Nephron (organoid): ENCODE results near the gene RAD18.

Source experiments
- H3K27ac Mint-ChIP-seq, 3 experiments: 2 replicates each; pipeline ENCODE4 v1.8.0; 2020; ENCODE audit warnings: mixed read lengths in 3 of 3, mild to moderate bottlenecking in 2 of 3, moderate library complexity in 1 of 3
- H3K27me3 Mint-ChIP-seq: 2 replicates; pipeline ENCODE4 v1.8.0; 2021; ENCODE audit warnings: low read depth, mild to moderate bottlenecking, moderate library complexity, mixed read lengths
- H3K36me3 Mint-ChIP-seq: 2 replicates; pipeline ENCODE4 v1.8.0; 2020; ENCODE audit warnings: low read depth, mixed read lengths
- H3K4me1 Mint-ChIP-seq: 2 replicates; pipeline ENCODE4 v1.8.0; 2020; ENCODE audit warnings: mixed read lengths
- H3K4me3 Mint-ChIP-seq, 3 experiments: 2 replicates each; pipeline ENCODE4 v1.8.0; 2020; ENCODE audit warnings: mild to moderate bottlenecking in 3 of 3, mixed read lengths in 3 of 3, moderate library complexity in 2 of 3
- H3K9me3 Mint-ChIP-seq: 2 replicates; pipeline ENCODE4 v1.8.0; 2020; ENCODE audit warnings: mixed read lengths
- TF ChIP-seq, protein P1 (sequence below), 3 experiments: fragments of 200-600 bp; sonication (generic); IDR thresholded peaks; one replicate each; pipeline ENCODE4 v1.5.0; 2021; ENCODE audit warnings: antibody characterized with exemption in 3 of 3; ENCODE audit not compliant: unreplicated experiment in 3 of 3

RAD18 gene

DNA sequence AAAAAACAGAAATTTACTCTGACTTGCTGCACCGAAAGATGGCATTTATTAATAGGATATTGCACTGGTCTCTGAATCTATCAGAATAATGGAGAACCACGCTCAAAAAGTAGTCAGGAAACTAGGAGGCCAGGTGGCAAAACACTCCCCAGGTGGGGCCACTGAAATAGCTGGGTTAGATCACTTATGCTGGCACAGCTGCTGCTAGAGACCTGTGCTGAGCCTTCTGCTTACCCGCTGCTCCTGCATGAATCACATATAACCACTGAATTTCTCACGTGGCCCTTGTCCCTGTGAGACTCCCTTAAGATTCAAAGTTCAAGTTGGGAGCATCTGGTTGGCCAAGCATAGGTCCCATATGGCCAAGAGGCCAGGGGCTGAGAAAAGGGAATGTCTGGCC lies 127.9 kb downstream of the RAD18 start:
- no peaks in the 10 kb centered on the region for H3K27me3 Mint-ChIP-seq
- TF ChIP-seq, protein P1, sequence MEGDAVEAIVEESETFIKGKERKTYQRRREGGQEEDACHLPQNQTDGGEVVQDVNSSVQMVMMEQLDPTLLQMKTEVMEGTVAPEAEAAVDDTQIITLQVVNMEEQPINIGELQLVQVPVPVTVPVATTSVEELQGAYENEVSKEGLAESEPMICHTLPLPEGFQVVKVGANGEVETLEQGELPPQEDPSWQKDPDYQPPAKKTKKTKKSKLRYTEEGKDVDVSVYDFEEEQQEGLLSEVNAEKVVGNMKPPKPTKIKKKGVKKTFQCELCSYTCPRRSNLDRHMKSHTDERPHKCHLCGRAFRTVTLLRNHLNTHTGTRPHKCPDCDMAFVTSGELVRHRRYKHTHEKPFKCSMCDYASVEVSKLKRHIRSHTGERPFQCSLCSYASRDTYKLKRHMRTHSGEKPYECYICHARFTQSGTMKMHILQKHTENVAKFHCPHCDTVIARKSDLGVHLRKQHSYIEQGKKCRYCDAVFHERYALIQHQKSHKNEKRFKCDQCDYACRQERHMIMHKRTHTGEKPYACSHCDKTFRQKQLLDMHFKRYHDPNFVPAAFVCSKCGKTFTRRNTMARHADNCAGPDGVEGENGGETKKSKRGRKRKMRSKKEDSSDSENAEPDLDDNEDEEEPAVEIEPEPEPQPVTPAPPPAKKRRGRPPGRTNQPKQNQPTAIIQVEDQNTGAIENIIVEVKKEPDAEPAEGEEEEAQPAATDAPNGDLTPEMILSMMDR (IDR thresholded peaks at IDR 0.05; ENCODE audit: unreplicated experiment in 3 of 3): no peak
- no peaks in the 10 kb centered on the region for H3K36me3 Mint-ChIP-seq

DNA sequence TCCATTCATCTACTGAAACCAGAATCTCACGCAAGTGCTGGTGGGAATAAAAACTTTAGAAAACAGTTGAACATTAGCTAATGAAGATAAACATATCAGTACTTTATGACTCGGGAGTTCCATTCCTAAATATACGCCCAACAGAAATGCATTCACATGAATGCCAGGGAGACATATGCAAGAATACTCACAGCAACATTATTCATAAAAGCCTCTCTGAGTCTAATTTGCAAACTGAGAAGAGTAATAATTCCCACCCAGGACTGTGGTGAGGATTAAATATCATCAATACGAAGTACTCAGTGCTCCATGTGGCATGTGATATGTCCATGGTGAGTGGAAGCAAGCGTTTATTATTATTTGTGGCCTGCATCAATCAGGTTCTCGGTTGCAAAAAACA lies 128.3 kb downstream of the RAD18 start:
- H3K27me3 Mint-ChIP-seq: no peaks in the 10 kb centered on the region
- peaks cover 15% of the 10 kb centered on the region for H3K4me1 Mint-ChIP-seq
- no peaks in the 10 kb centered on the region for H3K36me3 Mint-ChIP-seq
- TF ChIP-seq, protein P1 (IDR thresholded peaks at IDR 0.05; ENCODE audit: unreplicated experiment in 3 of 3): no peak
- no peaks in the 10 kb centered on the region for H3K9me3 Mint-ChIP-seq
- H3K4me3 Mint-ChIP-seq: no peak overlapping the region
- H3K27ac Mint-ChIP-seq: no peak overlapping the region

More for the DNA sequence above, 127.9 kb downstream of the RAD18 start:
- Mint-ChIP-seq H3K9me3 (no peaks in the 10 kb centered on the region), H3K4me1 (peaks cover 15% of the 10 kb centered on the region), H3K27ac (no peak overlapping the region), H3K4me3 (no peak overlapping the region)

DNA sequence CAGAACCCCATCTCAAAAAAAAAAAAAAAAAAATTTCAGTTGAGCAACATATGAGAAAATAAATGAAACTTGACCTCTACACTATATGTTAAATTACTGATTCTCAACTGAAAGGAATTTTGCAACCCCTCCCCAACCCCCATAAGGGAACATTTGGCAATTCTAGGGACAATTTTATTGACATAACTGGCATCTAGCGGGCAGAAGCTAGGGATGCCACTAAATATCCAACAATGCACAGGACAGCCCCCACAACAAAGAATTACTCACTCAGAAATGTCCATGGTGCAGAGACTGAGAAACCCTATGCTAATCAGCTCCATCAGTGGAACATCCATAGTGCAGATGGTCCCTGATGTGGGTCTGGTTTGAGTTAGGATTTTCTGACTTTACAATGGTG lies 135.6 kb downstream of the RAD18 start:
- Mint-ChIP-seq H3K27me3 (no peaks in the 10 kb centered on the region), H3K36me3 (no peaks in the 10 kb centered on the region), H3K4me3 (no peak overlapping the region), H3K27ac (no peak overlapping the region), H3K9me3 (no peaks in the 10 kb centered on the region), H3K4me1 (no peaks in the 10 kb centered on the region)
- TF ChIP-seq, protein P1 (IDR thresholded peaks at IDR 0.05; ENCODE audit: unreplicated experiment in 3 of 3): no peak
